ENCODE results near the gene SLTM. TPM values are rescaled to one million over a fixed set of nuclear protein-coding genes. Genes with fewer than 3 reads are reported as not detected.
"Not testable (repeated sequence)": the region's sequence is repeated elsewhere in the genome, so short reads cannot be mapped to it uniquely, and the experiment has no call there.

SLTM gene
- total RNA-seq, 1 donor from 2014 or later, result 93.0 TPM

- peak; percentile 81 to 88 for ATAC-seq
These were observed 23.9 kb upstream of the SLTM start for GRCh38 chr15:58957101-58957973.

DNA sequence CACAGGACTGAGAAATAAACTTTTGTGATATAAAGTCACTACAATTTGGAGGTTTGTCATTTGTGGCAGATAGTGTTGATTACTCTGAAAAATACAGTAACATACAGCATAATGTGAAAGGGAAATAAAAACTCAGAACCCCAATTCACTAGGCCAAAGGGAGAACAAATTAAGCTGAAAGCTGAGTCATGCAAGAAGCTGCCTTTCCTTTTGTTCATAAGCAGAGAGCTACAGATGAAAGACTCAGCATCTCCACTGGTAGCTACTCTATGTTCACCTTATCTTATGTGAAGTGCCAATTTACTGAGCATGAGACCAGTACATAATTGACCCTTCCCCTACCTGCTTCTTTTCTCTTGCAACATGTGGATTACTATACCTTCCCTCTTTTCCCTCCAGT lies 19.3 kb upstream of the SLTM start:
- ATAC-seq, result no peak
- Histone ChIP-seq H3K4me3 (no peak overlapping the region), H3K4me1 (peaks cover 11% of the 10 kb centered on the region), H3K27ac (no peak overlapping the region), H3K9me3 (no peaks in the 10 kb centered on the region), H3K36me3 (no peaks in the 10 kb centered on the region), H3K27me3 (ENCODE audit: low read depth) (no peaks in the 10 kb centered on the region)
- TF ChIP-seq CTCF (IDR thresholded peaks at IDR 0.05), result no peak
- intact Hi-C loops (cut with DNase I), result no loop called here
- no peak for DNase-seq

More at GRCh38 chr15:58957101-58957973, 23.9 kb upstream of the SLTM start:
- TF ChIP-seq CTCF (IDR thresholded peaks at IDR 0.05), result peak; percentile 77
- DNase-seq, result no peak
- no peak overlapping the region for H3K4me3 ChIP-seq
- intact Hi-C loops (cut with DNase I), result no loop called here
- no peaks in the 10 kb centered on the region for H3K27me3 ChIP-seq (ENCODE audit: low read depth)
- peaks cover 4% of the 10 kb centered on the region for H3K4me1 ChIP-seq
- H3K27ac ChIP-seq, result no peak overlapping the region
- no peaks in the 10 kb centered on the region for H3K36me3 ChIP-seq
- no peaks in the 10 kb centered on the region for H3K9me3 ChIP-seq

GRCh38 chr15:58951388-58952007 lies 18.0 kb upstream of the SLTM start:
- peak; percentile 51 to 55 for ATAC-seq
- intact Hi-C loops (cut with DNase I), result no loop called here
- Histone ChIP-seq H3K27ac (no peak overlapping the region), H3K27me3 (ENCODE audit: low read depth) (no peaks in the 10 kb centered on the region), H3K36me3 (no peaks in the 10 kb centered on the region), H3K9me3 (no peaks in the 10 kb centered on the region), H3K4me3 (no peak overlapping the region), H3K4me1 (peaks cover 11% of the 10 kb centered on the region)
- TF ChIP-seq CTCF (IDR thresholded peaks at IDR 0.05), result no peak
- no peak for DNase-seq

DNA sequence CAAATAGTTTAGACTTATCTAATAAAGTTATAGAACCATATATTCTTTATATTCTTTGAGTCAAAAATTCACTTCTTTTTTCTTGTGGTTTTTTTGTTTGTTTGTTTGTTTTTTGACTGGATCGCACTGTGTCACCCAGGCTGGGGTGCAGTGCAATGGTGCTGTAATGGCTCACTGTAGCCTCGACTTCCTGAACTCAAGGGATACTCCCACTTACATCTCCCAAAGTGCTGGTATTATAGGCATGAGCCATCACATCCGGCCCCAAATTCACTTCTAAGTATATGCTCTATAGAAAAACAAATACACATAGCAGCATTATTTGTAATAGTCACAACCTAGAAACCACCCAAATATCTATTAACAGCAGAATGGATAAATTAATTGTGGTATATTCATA lies 13.7 kb upstream of the SLTM start:
- no peaks in the 10 kb centered on the region for H3K9me3 ChIP-seq
- DNase-seq (no peak), ATAC-seq (no peak)
- intact Hi-C loops (cut with DNase I), result no loop called here
- H3K27me3 ChIP-seq (ENCODE audit: low read depth), result no peaks in the 10 kb centered on the region
- no peak for TF ChIP-seq CTCF (IDR thresholded peaks at IDR 0.05)
- no peak overlapping the region for H3K27ac ChIP-seq
- no peaks in the 10 kb centered on the region for H3K36me3 ChIP-seq
- peaks cover 6% of the 10 kb centered on the region for H3K4me1 ChIP-seq
- no peak overlapping the region for H3K4me3 ChIP-seq

GRCh38 chr15:58934974-58935373 lies 1.5 kb upstream of the SLTM start:
- H3K9me3 ChIP-seq; DNase-seq; intact Hi-C loops (cut with DNase I); ATAC-seq; H3K27ac ChIP-seq; H3K4me3 ChIP-seq; H3K36me3 ChIP-seq; H3K27me3 ChIP-seq (ENCODE audit: low read depth): not testable (repeated sequence)
- H3K4me1 ChIP-seq, result peaks cover 30% of the 10 kb centered on the region

- Histone ChIP-seq H3K27me3 (ENCODE audit: low read depth) (no peaks in the 10 kb centered on the region), H3K9me3 (no peaks in the 10 kb centered on the region), H3K4me3 (peak overlapping the region; percentile 83), H3K4me1 (peaks cover 32% of the 10 kb centered on the region), H3K27ac (peak overlapping the region; percentile 99), H3K36me3 (peaks cover 10% of the 10 kb centered on the region)
- no peak for TF ChIP-seq CTCF (IDR thresholded peaks at IDR 0.05)
- intact Hi-C loops (cut with DNase I), result no loop called here
- no peak for DNase-seq
- ATAC-seq, result no peak
These were observed 1.0 kb upstream of the SLTM start for GRCh38 chr15:58934521-58934920.
